ENCODE results near the gene EPS8L3. TPM values are rescaled to one million over a fixed set of nuclear protein-coding genes. Genes with fewer than 3 reads are reported as not detected.

The EPS8L3 gene
- total RNA-seq, 2 donors from 2014 or later: not detected

GRCh38 chr1:109794319-109795132, 30.8 kb upstream of the EPS8L3 start:
- DNase-seq (ENCODE audit: low spot score): peak; percentile 68

GRCh38 chr1:109793486-109794318, 30.0 kb upstream of the EPS8L3 start:
- DNase-seq (ENCODE audit: low spot score): peak; percentile 74
- intact Hi-C loops (cut with DNase I): loop anchor here in 1 of 2 donors (10.0 kb wide), 1 partner anchor 121 kb away; the partner anchor contains the start of gene CSF1

More at GRCh38 chr1:109794319-109795132, 30.8 kb upstream of the EPS8L3 start:
- intact Hi-C loops (cut with DNase I): loop anchor here in 1 of 2 donors (10.0 kb wide), 1 partner anchor 120 kb away; the partner anchor contains the start of gene CSF1

GRCh38 chr1:109793089-109793485, 29.4 kb upstream of the EPS8L3 start:
- intact Hi-C loops (cut with DNase I): loop anchor here in 1 of 2 donors (10.0 kb wide), 1 partner anchor 122 kb away; the partner anchor contains the start of gene CSF1
- DNase-seq (ENCODE audit: low spot score): peak; percentile 49

GRCh38 chr1:109792056-109792831, 28.5 kb upstream of the EPS8L3 start:
- peak; percentile 89 for DNase-seq (ENCODE audit: low spot score)
- intact Hi-C loops (cut with DNase I): loop anchor here in 1 of 2 donors (10.0 kb wide), 1 partner anchor 123 kb away; the partner anchor contains the start of gene CSF1

GRCh38 chr1:109791495-109792043, 27.8 kb upstream of the EPS8L3 start:
- intact Hi-C loops (cut with DNase I): loop anchor here in 1 of 2 donors (10.0 kb wide), 1 partner anchor 123 kb away; the partner anchor contains the start of gene CSF1
- peak; percentile 74 for DNase-seq (ENCODE audit: low spot score)

- DNase-seq (ENCODE audit: low spot score): peak; percentile 91
- intact Hi-C loops (cut with DNase I): loop anchor here in 1 of 2 donors (10.0 kb wide), 1 partner anchor 124 kb away; the partner anchor contains the start of gene CSF1
Observed at GRCh38 chr1:109790735-109791494, 27.2 kb upstream of the EPS8L3 start.

- no peak for DNase-seq (ENCODE audit: low spot score)
- intact Hi-C loops (cut with DNase I): loop anchor here in 1 of 2 donors (10.0 kb wide), 1 partner anchor 124 kb away; the partner anchor contains the start of gene CSF1
Observed at GRCh38 chr1:109790329-109790728, 26.6 kb upstream of the EPS8L3 start.

- intact Hi-C loops (cut with DNase I): loop anchor here (5.0 to 10.0 kb wide), 2 partner anchors 125 to 552 kb away; partner anchors contain the start of gene CSF1 (in 1 of the 2)
- peak; percentile 29 for DNase-seq (ENCODE audit: low spot score)
Observed at GRCh38 chr1:109789551-109790180, 25.9 kb upstream of the EPS8L3 start.

GRCh38 chr1:109788695-109789521, 25.2 kb upstream of the EPS8L3 start:
- intact Hi-C loops (cut with DNase I): loop anchor here in 1 of 2 donors (5.0 kb wide), 1 partner anchor 552 kb away; no protein-coding TSS in a partner anchor
- DNase-seq (ENCODE audit: low spot score): peak; percentile 53

- intact Hi-C loops (cut with DNase I): loop anchor here in 1 of 2 donors (5.0 kb wide), 1 partner anchor 551 kb away; no protein-coding TSS in a partner anchor
Observed at GRCh38 chr1:109787845-109788601, 24.3 kb upstream of the EPS8L3 start.

GRCh38 chr1:109787211-109787844, 23.6 kb upstream of the EPS8L3 start:
- intact Hi-C loops (cut with DNase I): loop anchor here in 1 of 2 donors (5.0 kb wide), 1 partner anchor 550 kb away; no protein-coding TSS in a partner anchor
- DNase-seq (ENCODE audit: low spot score): peak; percentile 58

More at GRCh38 chr1:109787845-109788601, 24.3 kb upstream of the EPS8L3 start:
- peak; percentile 78 for DNase-seq (ENCODE audit: low spot score)

GRCh38 chr1:109786531-109787021, 22.9 kb upstream of the EPS8L3 start:
- intact Hi-C loops (cut with DNase I): loop anchor here in 1 of 2 donors (5.0 kb wide), 1 partner anchor 549 kb away; no protein-coding TSS in a partner anchor

GRCh38 chr1:109786112-109786480, 22.4 kb upstream of the EPS8L3 start:
- intact Hi-C loops (cut with DNase I): loop anchor here in 1 of 2 donors (5.0 kb wide), 1 partner anchor 549 kb away; no protein-coding TSS in a partner anchor
- DNase-seq (ENCODE audit: low spot score): peak; percentile 22

More at GRCh38 chr1:109786531-109787021, 22.9 kb upstream of the EPS8L3 start:
- DNase-seq (ENCODE audit: low spot score): peak; percentile 54

GRCh38 chr1:109785446-109786111, 21.9 kb upstream of the EPS8L3 start:
- intact Hi-C loops (cut with DNase I): loop anchor here in 1 of 2 donors (5.0 kb wide), 1 partner anchor 548 kb away; no protein-coding TSS in a partner anchor

More at GRCh38 chr1:109785446-109786111, 21.9 kb upstream of the EPS8L3 start:
- DNase-seq (ENCODE audit: low spot score): peak; percentile 67

Data from posterior vena cava (tissue), 2 donors.